GDM1 (cell line): ENCODE results near the gene UGT2B28.
"Not testable (repeated sequence)": the region's sequence is repeated elsewhere in the genome, so short reads cannot be mapped to it uniquely, and the experiment has no call there.

Experiments used
- DNase-seq: peaks from one replicate; lab custom pipeline; 2025; lab: John Stamatoyannopoulos, UW

UGT2B28 gene

DNA sequence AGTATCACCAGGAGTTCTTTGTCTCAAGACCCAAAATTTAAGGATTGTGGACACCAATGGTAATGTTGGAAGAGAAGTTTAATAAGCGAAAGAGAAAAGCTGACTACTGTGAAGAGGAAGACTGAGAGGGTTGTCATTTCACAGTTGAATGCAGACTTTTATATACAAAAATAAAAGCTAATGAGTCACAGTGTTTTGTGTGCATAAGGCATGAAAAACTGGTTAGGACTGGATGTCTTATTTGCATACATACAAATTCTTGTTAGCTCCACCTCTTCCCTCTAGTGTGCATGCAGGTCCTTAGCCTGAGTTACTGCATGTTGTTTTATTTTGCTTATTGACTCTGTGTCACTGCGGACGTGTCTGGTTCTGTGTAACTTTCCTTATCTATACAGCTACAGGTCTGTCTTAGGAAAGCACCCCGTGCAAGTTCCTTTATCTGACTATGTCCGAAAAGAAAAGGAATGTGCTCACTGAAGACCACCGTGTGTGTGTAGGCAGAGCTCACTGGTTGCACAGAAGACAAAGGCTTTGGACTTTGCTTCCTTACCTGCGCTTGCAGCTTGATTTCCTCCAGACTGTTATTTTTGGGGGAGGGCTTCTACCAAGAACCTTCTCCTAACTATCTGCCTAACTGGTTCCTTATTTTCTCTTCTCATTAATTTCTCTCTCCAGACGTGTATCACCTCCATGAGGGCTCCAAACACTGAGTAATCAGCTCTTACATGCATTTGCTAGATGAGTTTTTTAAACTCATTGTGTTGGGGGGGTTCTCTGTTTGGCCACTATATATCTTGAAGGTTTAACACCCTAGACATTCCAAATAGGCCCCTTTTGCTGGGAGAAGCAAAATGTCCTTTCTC, 63.5 kb downstream of the UGT2B28 start:
- not testable (repeated sequence) for DNase-seq
